ENCODE measurements around the gene HASPIN. TPM values are rescaled to one million over a fixed set of nuclear protein-coding genes. Genes with fewer than 3 reads are reported as not detected.

HASPIN gene
- total and polyA plus RNA-seq, 2 experiments from 2014 or later, result 6.1 to 35.1 TPM

DNA sequence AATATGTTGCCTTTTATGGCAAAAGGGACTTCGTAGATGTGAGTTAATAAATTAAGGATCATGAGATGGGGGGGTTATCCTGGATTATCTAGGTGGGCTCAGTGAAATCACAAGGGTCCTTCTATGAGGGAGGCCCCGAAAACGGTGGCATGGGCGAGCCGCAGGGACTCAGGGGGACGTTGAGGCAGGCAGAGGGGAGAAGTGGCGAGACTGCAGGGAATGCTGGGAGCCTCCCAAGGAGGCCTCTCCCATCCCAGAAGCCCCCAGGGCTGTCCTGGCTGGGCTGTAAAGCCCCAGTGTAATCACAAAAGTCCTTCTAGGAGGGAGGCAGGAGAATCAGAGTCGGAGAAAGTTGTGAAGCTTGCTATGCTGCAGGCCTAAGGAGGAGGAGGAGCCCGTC is 42.3 kb downstream of the HASPIN start:
- no peak for DNase-seq (ENCODE audit: low spot score)
- ATAC-seq, result no peak
- Mint-ChIP-seq H3K36me3 (ENCODE audit: low read depth) (0 out of 3 replicates have a peak, but pooled peaks cover under 1% of the 10 kb centered on the region), H3K27ac (no peak overlapping the region), H3K4me3 (no peak overlapping the region), H3K4me1 (peaks cover 16% of the 10 kb centered on the region), H3K9me3 (peaks cover 12% of the 10 kb centered on the region; the same call in 1 of the 3 replicates), H3K27me3 (ENCODE audit: insufficient read depth, low read depth, poor library complexity) (peaks cover 7% of the 10 kb centered on the region)
- Histone ChIP-seq H3K4me2 (no peak overlapping the region), H2AFZ (no peak overlapping the region), H3F3A (replicated peaks; ENCODE audit: low read depth) (no peaks in the 10 kb centered on the region), H3K79me2 (replicated peaks; ENCODE audit: insufficient read depth) (no peaks in the 10 kb centered on the region), H3K4me3 (no peak overlapping the region), H4K20me1 (replicated peaks; ENCODE audit: insufficient read depth) (no peaks in the 10 kb centered on the region), H3K27me3 (ENCODE audit: insufficient read depth) (no peaks in the 10 kb centered on the region), H3K4me1 (ENCODE audit: insufficient read depth) (no peaks in the 10 kb centered on the region), H3K9me2 (ENCODE audit: insufficient read depth) (no peaks in the 10 kb centered on the region), H3K36me3 (ENCODE audit: insufficient read depth) (no peaks in the 10 kb centered on the region), H3K27ac (ENCODE audit: low read depth) (no peak overlapping the region)
- no peak for TF ChIP-seq ZNF331 (CRISPR knock-in tag; IDR thresholded peaks at IDR 0.05; ENCODE audit: low read depth)
- TF ChIP-seq POLR2AphosphoS5 (IDR thresholded peaks at IDR 0.05; ENCODE audit: low read depth), result no peak
- TF ChIP-seq, protein P1, sequence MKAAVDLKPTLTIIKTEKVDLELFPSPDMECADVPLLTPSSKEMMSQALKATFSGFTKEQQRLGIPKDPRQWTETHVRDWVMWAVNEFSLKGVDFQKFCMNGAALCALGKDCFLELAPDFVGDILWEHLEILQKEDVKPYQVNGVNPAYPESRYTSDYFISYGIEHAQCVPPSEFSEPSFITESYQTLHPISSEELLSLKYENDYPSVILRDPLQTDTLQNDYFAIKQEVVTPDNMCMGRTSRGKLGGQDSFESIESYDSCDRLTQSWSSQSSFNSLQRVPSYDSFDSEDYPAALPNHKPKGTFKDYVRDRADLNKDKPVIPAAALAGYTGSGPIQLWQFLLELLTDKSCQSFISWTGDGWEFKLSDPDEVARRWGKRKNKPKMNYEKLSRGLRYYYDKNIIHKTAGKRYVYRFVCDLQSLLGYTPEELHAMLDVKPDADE (IDR thresholded peaks at IDR 0.05), result no peak
- no peak for TF ChIP-seq NANOG (IDR thresholded peaks at IDR 0.05; ENCODE audit: borderline replicate concordance)
- no peak for TF ChIP-seq JUNB (IDR thresholded peaks at IDR 0.05; ENCODE audit: unreplicated experiment)
- TF ChIP-seq EZH2phosphoT487 (IDR thresholded peaks at IDR 0.05; ENCODE audit: unreplicated experiment), result no peak
- no peak for TF ChIP-seq REST (IDR thresholded peaks at IDR 0.05; ENCODE audit: unreplicated experiment)
- no peak for TF ChIP-seq CREB1 (CRISPR knock-in tag; IDR thresholded peaks at IDR 0.05; ENCODE audit: low read depth)
- TF ChIP-seq STAT1 (IDR thresholded peaks at IDR 0.05; ENCODE audit: unreplicated experiment), result no peak
- TF ChIP-seq CTCF (conservative IDR thresholded peaks at IDR 0.05; ENCODE audit: low read depth in 2 of 2), result no peak
- TF ChIP-seq ZNF114 (CRISPR knock-in tag; IDR thresholded peaks at IDR 0.05), result no peak

All from GM23338 (cell line).